Calu3 (cell line): ENCODE measurements around the gene GLYATL1. TPM values are rescaled to one million over a fixed set of nuclear protein-coding genes. Genes with fewer than 3 reads are reported as not detected.

Experiments
- BruUV-seq: library from RNA; stranded (reverse); fragments of 400-500 nt; replicated peaks from 2 replicates; lab custom pipeline; 2021; lab: Mats Ljungman, UMichigan
- CTCF ChIA-PET: fragments of 300-600 bp; sonication (Branson Sonifier 250); formaldehyde crosslinking; loops from one replicate; lab custom pipeline; 2022; ENCODE audit warnings: antibody characterized with exemption; lab: Charles Lee
- DNase-seq: peaks from one replicate; pipeline ENCODE4 v3.0.0; 2022
- H3K27ac Mint-ChIP-seq: one replicate; pipeline ENCODE4 v1.8.0; 2022; ENCODE audit warnings: mixed read lengths; ENCODE audit not compliant: unreplicated experiment
- H3K27me3 Mint-ChIP-seq: one replicate; pipeline ENCODE4 v1.8.0; 2022; ENCODE audit warnings: mixed read lengths; ENCODE audit not compliant: unreplicated experiment
- H3K36me3 Mint-ChIP-seq: one replicate; pipeline ENCODE4 v1.8.0; 2022; ENCODE audit warnings: mild to moderate bottlenecking, moderate library complexity, mixed read lengths; ENCODE audit not compliant: insufficient read depth, unreplicated experiment
- H3K4me1 Mint-ChIP-seq: one replicate; pipeline ENCODE4 v1.8.0; 2022; ENCODE audit warnings: mild to moderate bottlenecking, low read depth, mixed read lengths; ENCODE audit not compliant: unreplicated experiment
- H3K4me3 Mint-ChIP-seq: one replicate; pipeline ENCODE4 v1.8.0; 2022; ENCODE audit warnings: mild to moderate bottlenecking, low read depth, moderate library complexity, mixed read lengths; ENCODE audit not compliant: unreplicated experiment
- H3K9me3 Mint-ChIP-seq: one replicate; pipeline ENCODE4 v1.8.0; 2022; ENCODE audit warnings: low read depth, mixed read lengths; ENCODE audit not compliant: unreplicated experiment
- CTCF ChIP-seq: fragments of 200-600 bp; IDR thresholded peaks from one replicate; pipeline ENCODE4 v1.8.0; 2022; ENCODE audit warnings: antibody characterized with exemption; ENCODE audit not compliant: unreplicated experiment
- intact Hi-C: fragments of 100-400 bp; cut with micrococcal nuclease; formaldehyde crosslinking; loops from one replicate; pipeline ENCODE4 v1.10.0; 2022; ENCODE audit not compliant: unreplicated experiment
- total RNA-seq: library from RNA; stranded (reverse); gene quantifications from 2 replicates; pipeline ENCODE4 v1.2.3, GENCODE V29; 2022

GLYATL1 gene
- total RNA-seq, 1 experiment from 2014 or later: not detected

GRCh38 chr11:58917159-58917783, 22.0 kb upstream of the GLYATL1 start:
- peaks cover 11% of the 10 kb centered on the region for H3K9me3 Mint-ChIP-seq

GRCh38 chr11:58919561-58919960, 19.7 kb upstream of the GLYATL1 start:
- TF ChIP-seq CTCF: no peak
- Mint-ChIP-seq H3K27ac (no peak overlapping the region), H3K4me3 (no peak overlapping the region), H3K4me1 (peaks cover 17% of the 10 kb centered on the region), H3K27me3 (peaks cover 13% of the 10 kb centered on the region), H3K9me3 (peaks cover 11% of the 10 kb centered on the region), H3K36me3 (no peaks in the 10 kb centered on the region)
- DNase-seq: no peak
- BruUV-seq: no TSS peak
- CTCF ChIA-PET: no interaction called here
- intact Hi-C loops: no loop called here

More at GRCh38 chr11:58917159-58917783, 22.0 kb upstream of the GLYATL1 start:
- BruUV-seq: no TSS peak
- Mint-ChIP-seq H3K36me3 (no peaks in the 10 kb centered on the region), H3K4me3 (no peak overlapping the region), H3K27me3 (peaks cover 23% of the 10 kb centered on the region), H3K27ac (no peak overlapping the region), H3K4me1 (no peaks in the 10 kb centered on the region)
- CTCF ChIA-PET: interaction anchor here (1.5 kb wide), 1 partner anchor 141 kb away, joined by 3 read pairs; no protein-coding TSS in a partner anchor
- no peak for TF ChIP-seq CTCF
- no peak for DNase-seq
- intact Hi-C loops: no loop called here

GRCh38 chr11:58919980-58920379, 19.3 kb upstream of the GLYATL1 start:
- H3K4me1 Mint-ChIP-seq: peaks cover 17% of the 10 kb centered on the region
- DNase-seq: no peak
- intact Hi-C loops: loop anchor here (5.0 to 10.0 kb wide), 3 partner anchors 225 to 345 kb away; partner anchors contain the start of genes FAM111A, LPXN and ZFP91
- H3K27me3 Mint-ChIP-seq: peaks cover 13% of the 10 kb centered on the region
- no peak for TF ChIP-seq CTCF
- CTCF ChIA-PET: no interaction called here
- no peak overlapping the region for H3K4me3 Mint-ChIP-seq
- BruUV-seq: no TSS peak
- peaks cover 11% of the 10 kb centered on the region for H3K9me3 Mint-ChIP-seq
- no peaks in the 10 kb centered on the region for H3K36me3 Mint-ChIP-seq
- H3K27ac Mint-ChIP-seq: no peak overlapping the region

- TF ChIP-seq CTCF: no peak
- Mint-ChIP-seq H3K36me3 (no peaks in the 10 kb centered on the region), H3K27me3 (no peaks in the 10 kb centered on the region), H3K27ac (no peak overlapping the region), H3K4me3 (no peak overlapping the region), H3K9me3 (peaks cover 6% of the 10 kb centered on the region), H3K4me1 (peaks cover 17% of the 10 kb centered on the region)
- CTCF ChIA-PET: no interaction called here
- no TSS peak for BruUV-seq
- intact Hi-C loops: loop anchor here (5.0 to 10.0 kb wide), 3 partner anchors 223 to 347 kb away; partner anchors contain the start of genes FAM111A, LPXN and ZFP91
- DNase-seq: no peak
These were observed 17.4 kb upstream of the GLYATL1 start for GRCh38 chr11:58921778-58922390.
